Hematopoietic multipotent progenitor cell treated with erythropoietin and hydrocortisone succinate and interleukin-3 and kit ligand, for 17 days (in vitro differentiated cells): ENCODE measurements around the gene CCDC192.
"Not testable (repeated sequence)": the region's sequence is repeated elsewhere in the genome, so short reads cannot be mapped to it uniquely, and the experiment has no call there.

Source experiments
- DNase-seq: peaks from one replicate; pipeline ENCODE4 v3.0.0-alpha.2; 2015; ENCODE audit warnings: low spot score

The CCDC192 gene, protein sequence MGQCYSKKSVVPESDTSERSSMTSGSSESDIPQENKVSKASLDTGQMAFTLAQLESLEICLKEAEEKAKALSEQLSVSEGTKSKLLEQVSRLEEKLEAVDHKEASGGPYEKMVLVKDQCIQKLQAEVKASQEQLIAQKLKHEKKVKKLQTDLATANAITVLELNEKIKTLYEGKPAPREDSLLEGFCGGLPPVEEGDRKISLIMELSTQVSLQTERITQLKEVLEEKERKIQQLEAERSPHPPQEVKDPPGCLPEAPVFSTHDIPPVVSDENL

DNA sequence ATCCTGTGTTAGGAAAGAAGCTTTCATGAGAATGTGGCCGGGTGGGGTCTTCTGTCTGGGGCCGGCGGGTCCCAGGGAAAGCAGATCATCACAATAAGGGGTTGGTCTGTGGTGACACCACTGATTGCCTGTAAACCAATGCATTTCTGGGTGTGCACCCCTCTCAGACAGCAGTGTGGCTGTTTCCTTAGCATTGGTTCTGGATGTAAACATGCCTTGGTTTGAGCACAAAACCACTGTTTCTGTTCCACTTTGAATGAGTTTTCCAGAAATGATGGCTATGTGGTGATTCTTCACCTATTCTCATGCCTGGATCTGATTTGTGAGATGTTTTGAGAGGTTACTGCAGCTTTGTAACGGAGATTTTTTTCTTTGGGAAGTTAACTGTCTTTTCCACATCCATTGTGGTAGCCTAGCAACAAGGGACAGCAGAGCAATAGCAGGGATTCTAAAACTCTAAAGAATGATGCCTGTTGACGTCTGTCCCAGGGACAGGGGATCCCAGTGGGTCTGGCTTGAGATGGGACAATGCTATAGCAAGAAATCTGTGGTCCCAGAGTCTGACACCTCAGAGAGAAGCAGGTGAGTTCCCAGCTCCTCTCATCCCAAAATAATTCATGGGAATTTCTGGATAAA is at the start of gene CCDC192:
Gene CCDC192 (plus strand): TSS at position 466 of the 636 bp plus-strand sequence. CDS start 55 bp downstream, at position 521.
- no peak for DNase-seq

DNA sequence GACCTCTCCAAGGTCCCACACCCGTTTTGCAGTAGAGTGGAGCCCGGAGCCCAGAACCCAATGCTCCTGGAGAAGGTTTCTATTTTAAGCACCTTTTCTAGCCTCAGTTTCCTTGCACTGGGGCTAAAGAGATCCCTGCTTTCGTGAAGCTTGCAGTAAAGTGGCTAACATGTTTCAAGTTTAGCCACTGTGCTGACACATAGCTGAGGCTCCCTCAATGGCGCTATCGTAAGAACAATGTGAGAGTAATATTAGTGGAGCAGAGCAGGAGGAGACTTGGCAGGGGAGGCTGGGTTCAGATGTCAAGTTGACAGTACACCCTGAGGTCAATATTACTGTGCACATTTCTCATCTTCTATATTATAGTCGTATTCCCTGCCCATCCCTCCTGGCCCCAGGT is 46.4 kb upstream of the CCDC192 start:
- no peak for DNase-seq

DNA sequence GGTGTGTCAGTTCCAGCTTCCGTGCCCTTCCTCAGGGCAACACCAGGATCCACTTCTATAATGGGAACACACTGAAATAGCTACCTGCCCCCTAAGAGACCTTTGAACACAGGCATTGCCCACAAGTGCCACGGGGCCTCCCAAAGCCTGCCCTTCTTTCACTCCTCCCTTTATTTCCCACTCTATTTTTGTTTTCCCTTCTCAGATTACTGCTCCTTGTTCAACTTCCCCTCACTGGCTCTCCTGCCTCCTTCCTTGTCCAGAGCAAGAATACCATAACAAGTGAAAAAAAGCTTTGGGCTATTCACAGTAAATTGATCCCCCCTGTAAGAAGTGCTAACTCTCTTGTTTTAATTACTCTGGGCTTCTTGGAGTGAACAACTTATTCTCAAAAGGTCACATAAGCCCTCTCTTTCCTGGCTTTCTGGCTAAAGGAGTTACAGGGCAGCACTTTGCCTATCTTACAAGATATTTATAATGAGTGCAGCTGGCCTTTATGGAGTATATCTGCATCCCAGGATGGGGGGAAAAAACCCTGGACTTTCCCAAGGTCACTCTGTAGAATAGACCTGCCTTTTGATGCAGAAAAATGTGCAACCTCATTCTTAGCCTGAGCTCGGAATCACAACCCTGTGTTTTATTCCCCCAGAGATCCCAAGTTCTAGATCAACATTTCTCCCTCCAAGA is 43.0 kb upstream of the CCDC192 start:
- DNase-seq, result no peak

DNA sequence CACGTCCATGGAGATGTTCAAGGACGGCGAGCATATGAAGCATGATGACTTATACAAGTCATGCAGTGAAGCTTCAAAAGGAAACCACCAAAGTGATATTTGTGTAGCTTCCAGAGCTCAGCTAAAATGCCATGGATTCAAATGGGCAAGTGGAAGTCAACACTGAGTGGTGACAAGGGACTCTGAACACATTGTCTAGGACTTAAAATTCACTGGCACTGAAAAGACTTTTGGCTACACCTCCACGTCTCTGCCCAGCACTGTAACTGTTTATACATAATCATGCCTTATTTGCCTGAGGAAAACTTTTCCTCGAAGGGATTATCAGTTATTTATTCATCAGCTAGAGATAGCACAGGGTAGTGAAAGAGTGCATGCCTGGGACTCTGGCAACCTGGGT is 39.1 kb upstream of the CCDC192 start:
- DNase-seq, result no peak

DNA sequence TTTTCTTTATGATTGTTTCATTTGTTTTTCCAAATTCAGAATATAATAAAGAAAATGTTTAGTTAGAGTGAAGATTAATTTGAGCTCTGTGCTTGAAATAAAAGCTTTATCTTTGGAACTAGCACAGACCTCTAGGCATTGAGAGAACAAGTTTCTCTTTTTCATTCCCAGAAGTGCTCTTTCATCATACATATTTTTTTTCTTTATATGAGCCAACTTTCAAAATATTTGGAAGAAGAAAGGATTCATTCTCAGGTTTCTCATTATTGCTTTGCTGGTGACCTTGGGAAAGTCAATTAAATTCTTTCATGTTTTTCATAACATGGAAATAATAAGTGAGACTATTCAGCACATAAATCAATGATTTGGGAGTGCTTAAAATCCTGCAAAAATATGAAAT is 37.5 kb upstream of the CCDC192 start:
- DNase-seq, result no peak

DNA sequence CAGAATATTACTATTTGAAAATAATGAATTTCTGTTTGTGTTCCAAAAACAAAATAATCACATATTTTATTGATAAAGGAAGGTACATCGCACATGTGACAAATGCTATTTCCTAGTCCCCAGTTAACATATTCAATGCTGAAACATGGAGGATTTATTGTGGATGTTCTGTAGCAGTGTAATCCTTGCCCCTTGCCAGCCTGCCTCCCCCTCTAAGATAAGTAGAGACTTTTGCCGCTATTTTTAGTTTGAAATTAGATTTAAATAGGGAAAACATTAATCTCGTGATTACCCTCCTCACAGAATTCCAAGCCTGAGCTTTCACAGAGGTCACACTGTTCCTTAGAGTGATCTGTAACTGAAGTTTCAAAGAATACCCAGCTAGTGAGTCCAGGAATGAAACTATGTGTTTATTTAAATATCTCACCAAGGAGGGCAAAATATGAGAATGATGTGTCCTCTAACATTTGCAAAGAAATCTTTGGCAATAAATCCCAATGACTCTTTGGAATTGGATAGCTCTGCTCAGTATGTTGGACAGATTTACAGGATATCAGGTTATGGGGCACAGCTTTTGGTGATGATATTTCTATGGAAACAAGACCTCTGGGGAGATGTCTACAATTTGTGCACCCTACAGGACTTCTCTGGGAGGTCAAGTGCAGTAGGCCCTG is 37.0 kb upstream of the CCDC192 start:
- DNase-seq, result no peak

DNA sequence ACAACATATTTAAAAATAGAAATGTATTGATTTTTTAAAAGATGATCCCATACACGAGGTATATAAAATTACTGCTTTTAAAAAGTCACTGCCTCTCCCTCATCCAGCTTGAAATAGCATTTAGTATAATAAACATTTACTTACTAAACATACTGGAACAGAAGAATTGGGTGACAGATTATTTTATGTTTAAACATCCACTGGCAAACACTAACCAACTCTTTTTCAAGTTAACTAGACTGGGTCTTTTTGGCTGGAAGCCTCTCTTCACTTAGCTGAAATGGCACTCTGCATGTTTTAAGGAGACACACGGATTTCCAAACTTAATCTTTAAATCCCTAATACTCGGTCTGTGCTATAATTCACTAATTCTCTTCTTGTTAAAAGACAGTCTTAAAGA is 35.3 kb upstream of the CCDC192 start:
- no peak for DNase-seq

DNA sequence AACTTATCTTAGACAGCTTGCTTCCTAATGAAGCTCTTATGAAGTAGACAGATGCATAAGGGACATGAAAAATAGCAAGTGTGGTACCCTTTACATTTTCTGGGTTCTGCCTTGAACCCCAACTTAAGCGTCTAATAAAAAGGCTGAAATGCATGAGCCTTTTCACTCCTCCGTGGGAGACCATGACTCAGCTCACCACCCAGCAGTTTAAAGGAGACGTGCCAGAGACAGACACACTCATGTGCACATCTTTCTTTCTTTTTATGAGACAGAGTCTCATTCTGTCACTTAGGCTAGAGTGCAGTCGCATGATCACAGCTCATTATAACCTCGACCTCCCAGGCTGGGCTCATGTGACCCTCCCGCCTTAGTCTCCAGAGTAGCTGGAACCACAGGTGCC is 32.0 kb upstream of the CCDC192 start:
- no peak for DNase-seq

DNA sequence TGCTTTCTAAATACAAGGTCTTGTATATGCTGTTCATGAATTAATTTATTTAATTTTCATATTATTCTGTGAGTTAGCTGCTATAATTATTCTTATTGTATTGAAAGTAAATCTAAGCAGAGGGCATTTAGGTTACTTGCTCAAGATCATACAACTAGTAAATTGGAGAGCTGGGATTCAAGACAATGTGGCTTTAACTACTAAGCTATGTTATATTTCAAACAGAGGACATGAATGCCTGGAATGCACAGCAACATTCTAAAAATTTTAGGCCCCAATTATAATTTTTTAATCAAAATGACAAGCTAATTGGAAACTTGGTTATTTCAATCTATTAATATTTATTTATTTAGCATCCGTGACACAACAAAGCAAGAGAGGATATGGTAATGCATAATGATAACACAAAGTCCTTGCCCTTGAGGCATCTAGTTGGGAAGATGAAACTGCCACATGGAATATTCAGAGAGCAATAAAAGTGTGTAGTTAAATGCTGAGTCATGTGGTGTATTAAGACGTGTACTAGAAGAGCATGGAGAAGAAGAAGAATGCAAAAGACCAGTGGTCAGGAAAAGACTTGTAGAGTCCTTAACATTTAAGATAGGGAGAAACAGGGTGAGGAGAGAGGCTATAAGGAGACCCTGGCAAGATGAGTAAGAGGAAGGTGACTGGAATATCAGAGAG is 29.9 kb upstream of the CCDC192 start:
- no peak for DNase-seq

DNA sequence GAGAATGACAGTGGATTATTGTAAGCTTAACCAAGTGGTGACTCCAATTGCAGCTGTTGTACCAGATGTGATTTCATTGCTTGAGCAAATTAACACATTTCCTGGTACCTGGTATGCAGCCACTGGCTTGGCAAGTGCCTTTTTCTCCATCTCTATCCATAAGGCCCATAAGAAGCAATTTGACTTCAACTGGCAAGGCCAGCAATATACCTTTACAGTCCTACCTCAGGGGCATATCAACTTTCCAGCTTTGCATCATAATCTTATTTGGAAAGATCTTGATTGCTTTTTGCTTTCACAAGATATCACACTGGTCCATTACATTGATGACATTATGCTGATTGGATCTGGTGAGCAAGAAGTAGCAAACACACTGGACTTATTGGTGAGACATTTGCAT is 26.2 kb upstream of the CCDC192 start:
- DNase-seq, result not testable (repeated sequence)

DNA sequence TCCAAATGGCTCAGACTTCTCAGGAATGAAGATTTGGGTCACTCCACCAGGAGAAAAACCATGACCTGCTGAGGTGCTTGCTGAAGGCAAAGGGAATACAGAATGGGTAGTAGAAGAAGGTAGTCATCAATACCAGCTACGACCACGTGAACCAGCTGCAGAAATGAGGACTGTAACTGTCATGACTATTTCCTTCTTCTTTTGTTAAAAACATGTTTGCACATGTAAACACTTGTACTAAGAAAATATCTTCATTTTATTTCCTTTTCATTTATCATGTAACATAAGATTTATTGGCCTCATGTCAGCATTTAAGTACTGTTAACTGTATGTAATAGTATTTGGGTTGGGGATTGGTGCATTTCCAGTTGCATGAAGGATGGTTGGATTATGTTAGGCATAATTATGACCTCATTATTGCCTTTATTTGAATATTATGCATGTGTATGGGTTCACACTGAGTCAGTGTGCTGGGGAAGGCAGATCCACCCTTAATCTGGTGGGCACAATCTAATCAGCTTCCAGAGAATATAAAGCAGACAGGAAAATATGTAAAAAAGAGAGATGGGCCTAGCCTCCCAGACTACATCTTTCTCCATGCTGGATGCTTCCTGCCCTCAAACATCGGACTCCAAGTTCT is 23.4 kb upstream of the CCDC192 start:
- DNase-seq, result not testable (repeated sequence)

DNA sequence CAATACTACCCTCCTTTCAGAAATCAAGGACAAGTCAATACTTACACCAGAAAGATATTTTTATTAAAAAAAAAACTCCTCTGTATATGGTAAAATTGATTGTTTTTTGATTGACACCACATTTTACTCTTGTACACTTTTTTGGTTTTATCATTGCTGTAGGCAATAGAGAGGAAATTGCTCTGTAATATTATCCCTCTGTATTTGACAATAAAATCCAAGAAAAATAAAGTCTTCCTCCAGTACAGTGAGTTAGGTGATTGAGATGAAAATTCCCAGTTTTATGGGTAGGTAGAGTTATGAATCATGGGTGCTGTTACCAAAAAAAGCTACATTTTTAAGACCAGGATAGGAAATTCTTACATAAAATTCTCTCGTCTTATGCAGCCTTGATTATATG is 22.6 kb upstream of the CCDC192 start:
- no peak for DNase-seq

DNA sequence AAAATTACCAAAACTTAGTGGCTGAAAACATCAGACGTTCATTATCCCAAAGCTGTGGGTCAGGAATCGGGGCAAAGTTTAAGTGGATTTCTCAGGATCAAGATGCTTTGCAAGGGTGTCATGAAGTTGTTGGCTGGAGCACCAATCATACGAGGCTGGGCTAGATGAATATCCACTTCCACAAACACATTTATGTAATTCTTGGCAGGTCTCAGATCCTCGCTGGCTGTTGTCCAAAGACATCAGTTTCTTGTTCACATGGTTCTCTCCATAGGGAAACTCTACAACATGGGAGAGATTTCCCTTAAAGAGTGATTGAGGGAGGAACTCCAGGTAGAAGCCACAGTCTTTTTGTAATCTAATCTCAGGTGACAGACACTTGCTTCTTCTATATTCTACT is 20.2 kb upstream of the CCDC192 start:
- DNase-seq, result no peak

DNA sequence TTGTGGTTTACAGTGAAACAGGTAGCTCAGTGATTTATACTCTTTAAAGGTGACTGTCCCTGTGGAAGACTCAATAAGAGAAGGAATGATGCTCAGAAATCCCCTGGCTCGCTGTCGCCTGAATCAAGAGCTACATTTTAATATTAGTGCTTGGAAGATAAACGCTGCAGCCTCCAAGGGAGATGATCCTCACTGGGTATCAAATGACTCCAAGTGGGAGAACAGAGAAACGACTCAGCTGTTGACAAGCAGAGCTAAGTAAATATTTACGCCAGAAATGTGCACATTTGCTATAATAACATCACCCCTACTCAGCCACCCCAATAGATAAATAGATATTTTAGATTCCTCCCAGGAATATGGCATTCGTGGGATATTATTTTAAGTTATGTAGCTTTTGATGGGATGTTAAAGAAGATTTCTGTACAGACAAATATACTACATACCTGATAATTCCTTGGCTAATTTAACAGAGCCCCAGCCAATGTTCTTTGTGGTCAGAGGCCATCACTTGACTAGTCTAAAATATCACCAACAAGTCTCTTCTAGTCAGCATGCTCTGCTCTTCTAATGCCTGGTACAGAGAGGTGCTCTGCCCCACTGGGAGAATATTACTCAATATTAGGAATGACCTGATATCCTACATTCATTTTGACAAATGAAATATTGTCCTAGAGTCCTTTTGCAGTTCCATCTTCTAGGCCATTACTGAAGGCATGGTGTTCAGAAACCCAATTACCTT is 18.3 kb upstream of the CCDC192 start:
- no peak for DNase-seq

DNA sequence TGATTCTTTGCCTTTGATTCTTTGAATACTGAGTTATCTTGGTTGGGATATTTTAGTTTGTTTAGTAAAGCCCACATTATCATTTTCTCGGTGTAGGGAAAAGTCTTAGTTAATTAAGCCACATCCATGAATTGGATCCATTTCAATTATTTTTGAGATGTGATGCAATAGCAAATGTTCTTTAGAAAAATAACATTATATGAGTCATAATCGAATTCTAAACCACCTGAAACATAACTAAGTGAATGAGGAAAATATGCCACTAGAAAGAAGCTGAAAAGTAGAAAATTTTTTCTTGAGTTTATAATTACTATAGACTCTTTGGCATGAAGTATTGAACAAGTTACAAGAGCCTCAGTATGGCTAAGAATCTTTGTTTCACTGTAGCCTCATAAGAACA is 17.5 kb upstream of the CCDC192 start:
- no peak for DNase-seq

DNA sequence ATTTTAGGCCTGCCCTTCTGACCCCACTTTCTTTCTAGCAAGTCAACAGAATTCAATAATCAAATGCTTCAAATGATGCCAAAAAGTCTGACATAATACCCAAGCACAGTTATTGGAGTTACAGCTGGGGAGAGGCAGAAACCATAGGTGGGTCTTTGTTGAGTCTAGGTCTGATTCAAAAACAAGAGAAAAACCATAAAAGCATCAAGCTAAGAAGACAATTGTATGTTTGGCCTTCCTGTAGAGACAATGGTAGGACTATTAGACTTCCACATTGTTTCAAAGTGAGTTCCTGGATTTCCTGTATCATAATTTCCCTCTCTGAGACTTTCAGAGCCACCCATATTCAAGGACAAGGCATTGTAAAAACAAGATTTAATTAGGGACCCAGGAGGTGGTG is 16.8 kb upstream of the CCDC192 start:
- no peak for DNase-seq

DNA sequence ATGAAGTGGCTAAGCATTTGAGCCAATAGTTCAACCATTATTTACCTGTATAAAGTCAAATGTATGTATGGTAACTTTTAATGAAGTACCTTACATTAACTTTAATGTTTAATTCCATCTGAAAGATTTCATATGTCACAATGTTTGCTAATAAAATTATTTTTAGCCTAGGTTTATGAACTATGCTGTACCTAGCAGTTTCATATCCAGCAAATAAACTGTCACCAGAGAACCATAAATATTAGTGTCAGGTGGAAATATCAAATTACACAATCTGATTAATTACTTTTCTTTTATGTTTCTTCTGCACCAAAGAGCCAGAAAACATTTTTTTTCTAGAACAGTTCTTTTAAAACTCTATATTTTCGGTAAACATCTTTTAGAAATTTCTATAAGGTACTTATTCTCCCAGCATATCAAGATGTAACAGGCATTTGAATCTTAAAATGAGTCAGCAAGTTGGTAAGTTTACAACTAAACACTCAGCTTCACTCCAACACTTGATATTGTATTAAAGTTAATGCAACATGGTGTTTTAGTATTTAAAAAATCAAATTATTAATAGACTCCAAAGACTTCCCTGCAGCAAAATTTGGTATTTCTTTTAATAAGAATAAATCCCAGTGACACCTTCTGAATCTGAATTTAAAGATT is 8.5 kb upstream of the CCDC192 start:
- DNase-seq, result no peak

DNA sequence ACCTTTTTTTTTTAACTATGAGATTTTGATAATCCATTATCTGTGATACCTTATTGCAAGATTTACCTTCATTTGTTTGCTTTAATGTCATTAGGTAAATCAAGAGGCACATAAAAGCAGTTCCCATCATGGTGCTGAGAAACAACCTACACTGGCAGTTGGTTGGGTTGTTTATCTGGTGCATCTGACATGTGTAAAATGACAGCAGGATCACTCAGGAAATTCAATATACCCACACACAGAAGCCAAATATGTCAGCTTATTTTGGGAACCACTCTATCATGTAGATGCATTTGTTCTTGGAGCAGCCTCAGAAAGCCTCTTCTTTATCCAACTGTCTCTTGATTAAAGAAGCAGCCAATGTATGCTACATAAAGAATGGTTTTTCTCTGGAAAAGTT is 7.8 kb upstream of the CCDC192 start:
- DNase-seq, result no peak

DNA sequence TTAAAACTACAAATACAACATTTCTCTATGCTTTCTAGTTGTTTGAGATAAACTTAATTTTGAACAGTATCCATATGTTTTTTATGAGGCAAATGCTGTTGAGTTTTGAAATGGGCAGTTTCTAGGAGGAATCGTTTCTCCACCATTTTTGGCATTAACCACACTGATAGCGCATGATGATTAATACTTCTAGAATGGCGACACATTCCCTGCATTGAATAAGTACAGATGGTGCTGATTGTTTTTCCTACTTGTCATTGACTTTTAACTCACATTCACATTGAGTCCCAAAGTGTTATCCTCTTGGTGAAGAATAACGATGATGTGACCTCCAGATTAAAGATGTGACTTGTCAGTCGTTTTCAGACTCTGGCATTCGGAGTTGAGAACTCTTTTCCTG is 6.5 kb upstream of the CCDC192 start:
- DNase-seq, result no peak

DNA sequence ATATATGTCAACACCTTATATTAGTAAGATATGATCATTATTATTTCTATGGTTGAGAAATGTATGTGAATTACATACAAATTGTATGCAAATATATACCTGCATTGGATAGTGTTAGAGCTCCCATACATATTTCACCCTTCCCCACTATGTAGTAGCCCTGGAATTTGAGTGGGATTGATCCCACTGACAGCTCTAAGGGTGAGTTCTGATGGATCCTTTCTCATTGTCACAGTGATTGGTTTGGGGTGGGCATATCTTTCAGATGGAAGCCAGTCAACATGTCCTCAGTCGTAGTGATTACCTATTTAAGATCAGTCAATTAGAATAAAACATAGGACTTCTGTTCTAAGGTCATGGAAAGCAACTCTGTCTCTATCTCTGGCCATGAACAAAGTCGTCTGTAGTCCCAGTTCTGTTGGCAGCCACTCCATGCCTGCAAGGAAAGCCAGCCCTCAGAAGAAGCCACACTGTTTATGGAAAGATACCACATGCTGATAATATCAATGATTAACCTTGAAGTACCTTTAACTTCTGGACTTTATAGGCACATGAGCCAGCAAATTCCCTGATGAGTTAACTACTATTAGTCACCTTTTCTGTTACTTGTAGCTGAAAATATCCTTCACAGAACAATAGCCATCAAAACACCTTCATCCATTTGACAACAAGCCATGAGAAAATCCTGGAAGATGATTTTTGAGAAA is 5.1 kb upstream of the CCDC192 start:
- DNase-seq, result no peak
